SH-SY5Y (cell line): ENCODE data around the gene SLC24A1.

Source experiments
- GATA2 ChIP-seq: IDR thresholded peaks from 2 replicates; pipeline ENCODE4 v1.6.1; 2011; ENCODE audit warnings: mild to moderate bottlenecking, low read depth, low read length
- GATA3 ChIP-seq: IDR thresholded peaks from 2 replicates; pipeline ENCODE4 v1.6.1; 2011; ENCODE audit warnings: low read depth, mild to moderate bottlenecking, low read length, moderate library complexity

DNA sequence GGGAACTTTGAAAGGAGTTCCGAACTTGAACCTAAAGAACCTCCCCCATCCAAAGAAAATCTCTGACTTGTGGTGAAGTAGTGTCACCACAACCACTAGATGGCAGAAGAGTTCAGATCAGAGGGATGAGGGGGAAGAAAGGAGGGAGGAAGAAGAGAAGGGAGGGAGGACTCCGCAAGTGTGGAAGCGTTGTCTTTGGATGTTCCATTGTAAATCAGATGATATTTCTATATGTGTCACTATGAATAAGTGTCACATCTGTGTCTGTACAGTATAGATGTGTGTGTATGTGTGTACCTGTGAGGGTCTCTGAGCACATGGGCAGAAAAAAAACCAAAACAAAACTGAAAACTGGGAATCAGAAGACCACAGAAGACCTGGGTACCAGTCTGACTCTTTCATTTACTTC, 16.9 kb downstream of the SLC24A1 start:
- TF ChIP-seq GATA2 (no peak), GATA3 (no peak)
